NCI-H69 (cell line): ENCODE results near the gene WDR90.

Experiments used
- DNase-seq: peaks from one replicate; lab custom pipeline; 2025; lab: John Stamatoyannopoulos, UW

The WDR90 gene

GRCh38 chr16:660459-661183 lies 11.5 kb downstream of the WDR90 start:
- peak; percentile 86 for DNase-seq

DNA sequence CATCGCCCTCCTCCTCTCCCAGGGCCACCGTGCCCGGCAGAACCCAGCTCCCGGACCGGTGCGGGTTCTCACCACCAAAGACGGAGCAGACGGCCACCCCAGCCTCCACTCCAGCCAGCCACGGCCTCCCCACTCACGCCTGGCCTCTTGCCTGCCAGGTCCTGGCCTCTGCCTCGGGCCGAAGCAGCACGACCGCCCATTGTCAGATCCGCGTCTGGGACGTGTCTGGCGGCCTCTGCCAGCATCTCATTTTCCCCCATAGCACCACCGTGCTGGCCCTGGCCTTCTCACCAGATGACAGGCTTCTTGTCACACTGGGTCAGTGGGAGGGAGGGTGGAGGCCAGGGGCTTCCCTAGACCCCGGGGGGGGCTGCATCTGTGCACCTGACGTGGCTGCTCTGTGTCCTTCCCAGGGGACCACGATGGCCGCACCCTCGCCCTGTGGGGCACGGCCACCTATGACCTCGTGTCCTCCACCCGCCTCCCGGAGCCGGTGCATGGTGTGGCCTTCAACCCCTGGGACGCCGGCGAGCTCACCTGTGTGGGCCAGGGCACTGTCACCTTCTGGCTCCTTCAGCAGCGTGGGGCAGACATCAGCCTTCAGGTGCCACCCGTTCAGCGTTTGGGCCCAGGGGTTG lies 12.1 kb downstream of the WDR90 start:
- DNase-seq, result no peak

DNA sequence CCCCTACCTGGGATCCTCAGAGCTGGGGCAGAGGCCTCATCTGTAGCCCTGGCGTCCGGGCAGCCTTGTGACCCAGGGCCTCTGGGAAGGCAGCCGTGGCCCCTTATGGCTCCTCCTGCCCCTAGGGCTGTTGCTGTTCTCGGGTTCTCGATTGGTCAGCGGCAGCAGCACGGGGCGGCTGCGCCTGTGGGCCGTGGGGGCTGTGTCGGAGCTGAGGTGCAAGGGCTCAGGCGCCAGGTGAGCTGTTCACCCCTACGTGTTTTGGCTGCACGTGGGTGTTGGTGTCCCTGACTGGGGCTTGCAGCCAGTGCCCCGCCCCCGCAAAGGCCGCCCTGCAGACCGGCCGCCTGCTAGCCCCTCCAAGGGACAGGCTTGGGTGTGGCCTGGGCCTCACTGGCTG lies 12.9 kb downstream of the WDR90 start:
- DNase-seq, result no peak

- DNase-seq, result no peak
Measured at GRCh38 chr16:662597-662996, 13.4 kb downstream of the WDR90 start.

DNA sequence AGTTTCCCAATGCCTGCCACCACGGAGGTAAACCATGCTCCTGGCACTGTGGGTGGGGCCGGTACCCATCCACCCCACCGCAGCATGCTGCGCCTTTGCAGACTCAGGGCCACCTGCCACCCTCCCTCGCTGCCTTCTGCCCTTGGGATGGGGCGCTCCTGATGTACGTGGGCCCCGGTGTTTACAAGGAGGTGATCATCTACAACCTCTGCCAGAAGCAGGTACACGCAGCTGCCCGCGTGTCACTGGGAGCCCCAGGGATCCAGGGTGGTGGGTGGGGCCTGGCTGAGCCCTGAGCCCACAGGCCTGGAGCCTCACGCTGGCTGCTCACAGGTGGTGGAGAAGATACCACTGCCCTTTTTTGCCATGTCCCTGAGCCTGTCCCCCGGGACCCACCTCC lies 17.4 kb downstream of the WDR90 start:
- no peak for DNase-seq

DNA sequence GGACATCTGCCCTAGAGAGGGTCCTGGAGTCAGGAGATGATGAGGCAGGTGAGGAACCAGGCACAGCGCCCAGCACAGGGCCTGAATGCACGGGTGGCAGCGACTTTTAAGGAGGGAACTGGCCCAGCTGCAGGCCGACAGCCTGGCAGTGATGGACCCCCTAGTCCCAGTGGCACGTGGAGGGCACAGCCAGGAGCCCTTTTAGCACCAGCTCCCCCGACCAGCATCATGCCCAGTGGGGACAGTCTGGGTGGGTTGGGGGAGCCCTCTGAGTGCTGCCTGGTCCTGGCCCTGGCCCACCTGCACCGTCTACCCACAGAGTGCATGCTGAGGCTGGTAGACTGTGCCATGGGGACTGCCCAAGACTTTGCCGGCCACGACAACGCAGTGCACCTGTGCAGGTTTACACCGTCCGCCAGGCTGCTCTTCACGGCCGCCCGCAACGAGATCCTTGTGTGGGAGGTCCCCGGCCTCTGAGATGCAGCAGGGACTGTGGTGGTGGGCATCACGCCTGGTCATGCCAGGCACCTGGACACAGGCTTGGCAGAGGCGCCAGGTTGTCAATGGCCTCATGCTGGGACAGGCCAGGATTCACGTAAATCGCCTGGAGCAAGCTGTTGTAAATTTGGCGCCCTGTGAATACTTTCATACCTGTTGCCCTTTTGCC lies 18.1 kb downstream of the WDR90 start:
- peak; percentile 59 for DNase-seq

DNA sequence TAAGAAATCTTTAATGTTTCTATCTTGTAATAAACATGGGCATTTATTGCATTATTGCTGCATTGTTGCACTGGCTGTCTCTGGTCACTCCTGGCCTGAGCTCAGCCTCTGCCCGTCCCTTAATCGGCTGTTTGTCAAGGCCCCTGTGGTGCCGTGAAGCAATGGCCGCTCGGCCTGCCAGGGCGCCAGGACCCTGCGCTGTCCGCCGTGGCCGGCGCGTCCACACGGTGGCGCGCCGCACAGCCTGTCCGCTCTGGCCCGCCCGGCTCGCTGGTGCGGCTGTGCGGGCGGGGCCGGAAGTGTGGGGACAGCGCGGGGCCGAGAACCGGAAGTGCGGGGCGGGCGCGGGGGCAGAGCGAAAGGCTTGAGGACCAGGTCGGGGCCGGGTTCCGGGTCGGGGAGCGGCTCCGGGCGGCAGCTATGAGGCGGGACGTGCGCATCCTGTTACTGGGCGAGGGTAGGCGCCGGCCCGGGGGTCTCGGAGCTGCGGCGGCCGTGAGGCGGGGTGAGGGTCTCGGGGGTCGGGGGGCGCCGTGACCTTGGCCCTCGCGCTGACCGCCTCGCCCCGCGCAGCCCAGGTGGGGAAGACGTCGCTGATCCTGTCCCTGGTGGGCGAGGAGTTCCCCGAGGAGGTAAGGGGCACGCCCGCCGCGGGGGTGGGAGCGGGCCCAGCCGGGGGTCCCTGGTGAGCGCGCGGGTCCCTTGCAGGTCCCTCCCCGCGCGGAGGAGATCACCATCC lies 18.8 kb downstream of the WDR90 start, which contains the start of gene RHOT2:
Gene RHOT2 (plus strand): TSS at position 353 of the 739 bp plus-strand sequence. CDS start 68 bp downstream, at position 421.
- peak; percentile 97 for DNase-seq

GRCh38 chr16:668519-669171 lies 19.5 kb downstream of the WDR90 start:
- DNase-seq, result peak; percentile 26

GRCh38 chr16:669666-670065 lies 20.5 kb downstream of the WDR90 start:
- no peak for DNase-seq

DNA sequence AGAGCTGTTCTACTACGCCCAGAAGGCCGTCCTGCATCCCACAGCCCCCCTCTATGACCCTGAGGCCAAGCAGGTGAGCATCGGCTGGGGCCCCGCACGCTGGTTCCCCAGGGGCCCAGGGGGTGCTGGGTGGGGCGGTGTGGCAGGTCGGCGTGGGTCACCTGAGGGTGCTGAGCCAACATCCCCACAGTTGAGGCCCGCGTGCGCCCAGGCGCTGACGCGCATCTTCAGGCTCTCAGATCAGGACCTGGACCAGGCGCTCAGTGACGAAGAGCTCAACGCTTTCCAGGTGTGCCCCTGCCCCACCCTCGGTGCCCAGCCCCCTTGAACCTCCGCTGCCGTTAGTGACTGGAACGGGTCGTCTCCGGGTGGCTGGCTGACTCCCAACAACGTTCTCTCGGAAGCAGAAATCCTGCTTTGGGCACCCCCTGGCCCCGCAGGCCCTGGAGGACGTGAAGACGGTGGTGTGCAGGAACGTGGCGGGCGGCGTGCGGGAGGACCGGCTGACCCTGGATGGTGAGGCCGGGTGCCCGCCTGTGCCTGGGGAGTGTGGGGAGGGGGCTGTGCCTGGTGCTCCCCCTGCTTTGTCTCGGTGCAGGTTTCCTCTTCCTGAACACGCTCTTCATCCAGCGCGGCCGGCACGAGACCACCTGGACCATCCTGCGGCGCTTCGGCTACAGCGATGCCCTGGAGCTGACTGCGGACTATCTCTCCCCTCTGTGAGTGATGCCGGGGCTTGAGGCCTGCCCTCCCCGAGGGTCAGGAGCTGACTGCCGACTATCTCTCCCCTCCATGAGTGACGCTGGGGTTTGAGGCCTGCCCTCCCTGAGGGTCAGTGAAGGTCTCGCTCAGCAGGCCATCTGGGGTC lies 21.6 kb downstream of the WDR90 start:
- DNase-seq, result no peak

DNA sequence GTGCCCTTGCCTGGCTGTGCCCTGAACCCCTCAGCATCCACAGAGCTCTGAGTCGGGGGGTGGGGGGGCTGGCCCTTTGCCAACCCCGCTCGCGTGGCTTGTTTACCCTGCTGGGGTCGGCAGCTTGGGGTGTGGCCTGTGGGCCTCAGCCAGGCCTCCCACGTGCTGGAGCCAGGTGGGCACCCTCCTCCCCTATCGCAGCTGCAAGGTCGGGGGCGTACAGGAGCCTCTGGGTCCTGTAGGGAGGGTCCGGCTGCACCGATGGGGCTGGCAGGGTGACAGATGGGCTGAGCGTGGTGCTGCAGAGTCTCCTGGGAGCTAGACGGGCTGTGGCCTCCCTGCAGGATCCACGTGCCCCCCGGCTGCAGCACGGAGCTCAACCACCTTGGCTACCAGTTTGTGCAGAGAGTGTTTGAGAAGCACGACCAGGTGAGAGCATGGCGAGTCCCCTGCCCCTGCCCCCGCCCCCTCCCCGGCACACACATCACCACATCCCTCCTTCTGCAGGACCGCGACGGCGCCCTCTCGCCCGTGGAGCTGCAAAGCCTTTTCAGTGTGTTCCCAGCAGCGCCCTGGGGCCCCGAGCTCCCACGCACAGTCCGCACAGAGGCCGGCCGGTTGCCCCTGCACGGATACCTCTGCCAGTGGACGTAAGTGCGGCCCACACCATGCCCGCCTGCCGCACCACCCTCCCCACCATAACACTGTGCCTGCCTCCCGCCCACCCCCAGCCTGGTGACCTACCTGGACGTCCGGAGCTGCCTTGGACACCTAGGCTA lies 22.4 kb downstream of the WDR90 start:
- no peak for DNase-seq

DNA sequence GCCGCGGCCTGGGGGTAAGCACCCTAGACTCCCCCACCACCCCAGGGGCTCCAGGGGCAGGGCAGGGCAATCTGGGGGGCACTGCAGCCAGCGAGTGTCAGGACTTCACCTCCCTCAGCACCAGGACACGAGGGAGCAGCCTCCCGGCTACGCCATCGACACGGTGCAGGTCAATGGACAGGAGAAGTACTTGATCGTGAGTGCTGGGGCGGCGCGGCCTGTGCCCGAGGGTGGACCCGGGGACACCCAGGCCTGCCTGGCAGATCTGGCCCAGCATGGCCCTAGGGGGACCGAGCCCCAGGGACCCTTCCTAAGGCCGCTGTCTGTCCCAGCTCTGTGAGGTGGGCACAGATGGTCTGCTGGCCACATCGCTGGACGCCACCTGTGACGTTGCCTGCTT lies 23.2 kb downstream of the WDR90 start:
- no peak for DNase-seq

- DNase-seq, result no peak
Measured at GRCh38 chr16:672851-673250, 23.7 kb downstream of the WDR90 start.

- no peak for DNase-seq
Measured at GRCh38 chr16:673399-673991, 24.3 kb downstream of the WDR90 start.

GRCh38 chr16:674214-674881 lies 25.2 kb downstream of the WDR90 start:
- DNase-seq, result no peak

GRCh38 chr16:674968-675883 lies 26.1 kb downstream of the WDR90 start, which contains the start of gene RHBDL1:
RHBDL1 (plus strand) TSS chr16:675671; CDS start chr16:675791, 120 bp downstream.
- peak; percentile 75 for DNase-seq

DNA sequence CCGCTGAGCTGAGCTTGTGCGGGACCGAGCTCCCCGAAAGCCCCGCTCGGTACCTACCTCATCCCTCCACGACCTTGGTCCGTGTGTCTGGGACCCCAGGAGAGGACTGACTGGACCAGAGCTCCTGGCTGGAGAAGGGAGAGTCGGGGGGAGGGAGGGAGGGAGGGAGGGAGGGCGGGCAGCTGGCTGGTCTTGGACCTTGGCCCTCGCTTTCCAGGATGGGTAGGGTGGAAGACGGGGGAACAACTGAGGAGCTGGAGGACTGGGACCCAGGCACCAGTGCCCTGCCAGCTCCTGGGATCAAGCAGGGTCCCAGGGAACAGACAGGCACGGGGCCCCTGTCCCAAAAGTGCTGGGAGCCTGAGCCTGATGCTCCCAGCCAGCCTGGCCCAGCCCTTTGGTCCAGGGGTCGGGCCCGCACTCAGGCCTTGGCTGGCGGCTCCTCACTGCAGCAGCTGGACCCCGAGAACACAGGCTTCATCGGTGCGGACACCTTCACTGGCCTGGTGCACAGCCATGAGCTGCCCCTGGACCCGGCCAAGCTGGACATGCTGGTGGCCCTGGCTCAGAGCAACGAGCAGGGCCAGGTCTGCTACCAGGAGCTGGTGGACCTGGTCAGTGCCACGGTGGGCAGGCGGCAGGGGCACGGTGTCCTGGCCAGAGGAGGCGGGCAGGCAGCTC lies 26.9 kb downstream of the WDR90 start:
- no peak for DNase-seq
